OCI-LY3 (cell line): ENCODE results near the gene NTSR2.
"Not testable (repeated sequence)": the region's sequence is repeated elsewhere in the genome, so short reads cannot be mapped to it uniquely, and the experiment has no call there.

ENCODE experiments used
- H2AFZ ChIP-seq: fragments of 200-600, 300-600 bp; shearing (Covaris generic); 2 replicates; pipeline ENCODE4 v1.6.0; 2014; ENCODE audit warnings: antibody characterized with exemption, low read depth, low read length
- H3K27ac ChIP-seq: fragments of 200-600, 300-600 bp; sonication (generic); 2 replicates; pipeline ENCODE4 v1.5.1; 2014; ENCODE audit warnings: mild to moderate bottlenecking, low read length, moderate library complexity, mixed read lengths
- H3K27me3 ChIP-seq: fragments of 200-600, 300-600 bp; sonication (generic); 2 replicates; pipeline ENCODE4 v1.6.1; 2014; ENCODE audit warnings: low read depth, low read length, mixed read lengths
- H3K36me3 ChIP-seq: fragments of 200-600, 300-600 bp; sonication (generic); replicated peaks from 2 replicates; pipeline ENCODE3; 2014; ENCODE audit warnings: low read depth, low read length, mixed read lengths
- H3K4me1 ChIP-seq: fragments of 300-600, 200-600 bp; sonication (generic); 2 replicates; pipeline ENCODE4 v1.6.1; 2014; ENCODE audit warnings: low read length, mixed read lengths
- H3K4me2 ChIP-seq: fragments of 200-600, 300-600 bp; sonication (generic); 2 replicates; pipeline ENCODE4 v1.6.1; 2014; ENCODE audit warnings: low read length, mixed read lengths
- H3K4me3 ChIP-seq: fragments of 300-600, 200-600 bp; sonication (generic); 2 replicates; pipeline ENCODE4 v1.5.1; 2014; ENCODE audit warnings: antibody characterized with exemption, mild to moderate bottlenecking, low read length, moderate library complexity
- H3K79me2 ChIP-seq: fragments of 300-600, 200-600 bp; shearing (Covaris generic); 2 replicates; pipeline ENCODE4 v1.6.1; 2014; ENCODE audit warnings: mild to moderate bottlenecking, low read length, mixed read lengths
- H3K9ac ChIP-seq: fragments of 300-600, 200-600 bp; shearing (Covaris generic); 2 replicates; pipeline ENCODE4 v1.6.0; 2014; ENCODE audit warnings: mild to moderate bottlenecking, low read length, moderate library complexity
- H3K9me3 ChIP-seq: fragments of 200-600, 300-600 bp; shearing (Covaris generic); 2 replicates; pipeline ENCODE4 v1.6.1; 2014; ENCODE audit warnings: low read length, mixed read lengths; ENCODE audit not compliant: insufficient read depth
- H4K20me1 ChIP-seq: fragments of 200-600, 300-600 bp; sonication (generic); 2 replicates; pipeline ENCODE4 v1.6.1; 2016; ENCODE audit warnings: low read length, mixed read lengths; ENCODE audit not compliant: insufficient read depth
- EZH2phosphoT487 ChIP-seq: fragments of 200-600 bp; shearing (Covaris generic); IDR thresholded peaks from 2 replicates; pipeline ENCODE4 v1.6.1; 2018; ENCODE audit warnings: antibody characterized with exemption, mixed run types, low read depth
- TF ChIP-seq, protein P1 (sequence below): fragments of 200-600, 300-600 bp; sonication (generic); IDR thresholded peaks from 2 replicates; pipeline ENCODE4 v1.5.1; 2014; ENCODE audit warnings: antibody characterized with exemption, low read length, low read depth

The NTSR2 gene

GRCh38 chr2:11661891-11662435 is 8.0 kb downstream of the NTSR2 start:
- Histone ChIP-seq H4K20me1 (no peaks in the 10 kb centered on the region), H3K4me3 (no peak overlapping the region), H3K9me3 (peaks cover 3% of the 10 kb centered on the region; the same call in 1 of the 2 replicates), H2AFZ (no peak overlapping the region), H3K27ac (no peak overlapping the region), H3K27me3 (peaks cover 8% of the 10 kb centered on the region; the same call in 1 of the 2 replicates), H3K4me2 (no peak overlapping the region), H3K9ac (no peak overlapping the region), H3K36me3 (no peaks in the 10 kb centered on the region), H3K4me1 (no peaks in the 10 kb centered on the region), H3K79me2 (no peaks in the 10 kb centered on the region)
- no peak for TF ChIP-seq EZH2phosphoT487
- TF ChIP-seq, protein P1, sequence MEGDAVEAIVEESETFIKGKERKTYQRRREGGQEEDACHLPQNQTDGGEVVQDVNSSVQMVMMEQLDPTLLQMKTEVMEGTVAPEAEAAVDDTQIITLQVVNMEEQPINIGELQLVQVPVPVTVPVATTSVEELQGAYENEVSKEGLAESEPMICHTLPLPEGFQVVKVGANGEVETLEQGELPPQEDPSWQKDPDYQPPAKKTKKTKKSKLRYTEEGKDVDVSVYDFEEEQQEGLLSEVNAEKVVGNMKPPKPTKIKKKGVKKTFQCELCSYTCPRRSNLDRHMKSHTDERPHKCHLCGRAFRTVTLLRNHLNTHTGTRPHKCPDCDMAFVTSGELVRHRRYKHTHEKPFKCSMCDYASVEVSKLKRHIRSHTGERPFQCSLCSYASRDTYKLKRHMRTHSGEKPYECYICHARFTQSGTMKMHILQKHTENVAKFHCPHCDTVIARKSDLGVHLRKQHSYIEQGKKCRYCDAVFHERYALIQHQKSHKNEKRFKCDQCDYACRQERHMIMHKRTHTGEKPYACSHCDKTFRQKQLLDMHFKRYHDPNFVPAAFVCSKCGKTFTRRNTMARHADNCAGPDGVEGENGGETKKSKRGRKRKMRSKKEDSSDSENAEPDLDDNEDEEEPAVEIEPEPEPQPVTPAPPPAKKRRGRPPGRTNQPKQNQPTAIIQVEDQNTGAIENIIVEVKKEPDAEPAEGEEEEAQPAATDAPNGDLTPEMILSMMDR = no peak

- H3K79me2 ChIP-seq, H2AFZ ChIP-seq, H3K4me3 ChIP-seq, H3K4me2 ChIP-seq, H4K20me1 ChIP-seq, H3K9me3 ChIP-seq, H3K27me3 ChIP-seq, H3K4me1 ChIP-seq, H3K9ac ChIP-seq, H3K27ac ChIP-seq, H3K36me3 ChIP-seq: not testable (repeated sequence)
Measured at GRCh38 chr2:11660396-11660795, 9.6 kb downstream of the NTSR2 start.

- TF ChIP-seq, protein P1 = no peak
- no peak for TF ChIP-seq EZH2phosphoT487
- Histone ChIP-seq H3K4me3 (no peak overlapping the region), H3K79me2 (no peaks in the 10 kb centered on the region), H4K20me1 (no peaks in the 10 kb centered on the region), H2AFZ (no peak overlapping the region), H3K4me2 (no peak overlapping the region), H3K27me3 (peaks cover 8% of the 10 kb centered on the region; the same call in 1 of the 2 replicates), H3K27ac (no peak overlapping the region), H3K4me1 (no peaks in the 10 kb centered on the region), H3K36me3 (no peaks in the 10 kb centered on the region), H3K9me3 (peaks cover 3% of the 10 kb centered on the region; the same call in 1 of the 2 replicates), H3K9ac (no peak overlapping the region)
Measured at GRCh38 chr2:11659851-11660250, 10.1 kb downstream of the NTSR2 start.

DNA sequence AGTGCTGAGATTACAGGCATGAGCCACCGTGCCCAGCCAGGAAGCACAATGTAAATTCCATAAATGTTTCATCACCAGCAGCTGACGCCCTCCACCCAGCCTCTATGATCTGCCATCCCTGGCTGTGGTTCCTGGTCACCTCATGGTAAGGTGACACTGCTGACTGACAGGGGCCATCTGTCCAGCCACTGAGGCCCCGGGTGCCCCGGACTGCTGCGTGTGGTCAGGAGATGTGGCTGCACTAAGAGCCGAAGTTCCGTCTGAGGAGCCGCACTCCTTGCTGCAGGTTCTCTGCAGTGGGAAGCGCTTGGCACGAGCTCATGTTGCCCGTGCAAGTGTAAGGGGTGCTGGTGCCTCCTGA is 10.9 kb downstream of the NTSR2 start:
- Histone ChIP-seq H3K79me2 (no peaks in the 10 kb centered on the region), H3K4me2 (no peak overlapping the region), H3K4me3 (no peak overlapping the region), H3K4me1 (no peaks in the 10 kb centered on the region), H2AFZ (no peak overlapping the region), H3K27me3 (peaks cover 8% of the 10 kb centered on the region; the same call in 1 of the 2 replicates), H3K27ac (no peak overlapping the region), H4K20me1 (no peaks in the 10 kb centered on the region), H3K9ac (no peak overlapping the region), H3K9me3 (peaks cover 3% of the 10 kb centered on the region; the same call in 1 of the 2 replicates), H3K36me3 (no peaks in the 10 kb centered on the region)
- TF ChIP-seq, protein P1 = no peak
- TF ChIP-seq EZH2phosphoT487 = no peak
